AG04450 (cell line): ENCODE results near the gene ALKBH7. TPM values are rescaled to one million over a fixed set of nuclear protein-coding genes. Genes with fewer than 3 reads are reported as not detected.
"Not testable (repeated sequence)": the region's sequence is repeated elsewhere in the genome, so short reads cannot be mapped to it uniquely, and the experiment has no call there.

Source experiments
- CTCF ChIA-PET: fragments of 300-600, 350-600 bp; formaldehyde crosslinking; extraction: SDS; loops from one replicate; lab custom pipeline; 2022; ENCODE audit warnings: antibody characterized with exemption, inconsistent platforms; lab: Charles Lee
- POLR2A ChIA-PET: fragments of 350-600 bp; formaldehyde crosslinking; extraction: SDS; loops from one replicate; lab custom pipeline; 2021; ENCODE audit warnings: antibody characterized with exemption, inconsistent platforms; lab: Yijun Ruan, JAX
- DNase-seq: peaks from one replicate; pipeline ENCODE4 v3.0.0-alpha.2; 2011; ENCODE audit warnings: low read depth, low spot score
- H3K27ac ChIP-seq: one replicate; pipeline ENCODE4 v1.5.1; 2012; ENCODE audit warnings: low read depth, low read length, control low read depth
- H3K27me3 ChIP-seq: one replicate; pipeline ENCODE4 v1.6.0; 2012; ENCODE audit warnings: low read length; ENCODE audit not compliant: control insufficient read depth, insufficient read depth
- H3K4me3 ChIP-seq: 2 replicates; pipeline ENCODE4 v1.5.1; 2011; ENCODE audit warnings: mild to moderate bottlenecking, low read depth, low read length, control low read depth
- H3K9me3 ChIP-seq: 2 replicates; pipeline ENCODE4 v1.5.1; 2012; ENCODE audit warnings: low read length; ENCODE audit not compliant: control insufficient read depth, insufficient read depth
- polyA plus RNA-seq: library from polyadenylated mRNA; depleted of rRNA; stranded (reverse); fragments of >200 nt; gene quantifications from 2 replicates; pipeline ENCODE4 v1.2.3, GENCODE V29; 2011
- TF ChIP-seq, protein P1 (sequence below): IDR thresholded peaks from 2 replicates; pipeline ENCODE4 v1.5.1; 2011; ENCODE audit warnings: low read depth, low read length, control low read depth, inconsistent platforms

ALKBH7 gene
- polyA plus RNA-seq, 1 experiment = 11.6 TPM

DNA sequence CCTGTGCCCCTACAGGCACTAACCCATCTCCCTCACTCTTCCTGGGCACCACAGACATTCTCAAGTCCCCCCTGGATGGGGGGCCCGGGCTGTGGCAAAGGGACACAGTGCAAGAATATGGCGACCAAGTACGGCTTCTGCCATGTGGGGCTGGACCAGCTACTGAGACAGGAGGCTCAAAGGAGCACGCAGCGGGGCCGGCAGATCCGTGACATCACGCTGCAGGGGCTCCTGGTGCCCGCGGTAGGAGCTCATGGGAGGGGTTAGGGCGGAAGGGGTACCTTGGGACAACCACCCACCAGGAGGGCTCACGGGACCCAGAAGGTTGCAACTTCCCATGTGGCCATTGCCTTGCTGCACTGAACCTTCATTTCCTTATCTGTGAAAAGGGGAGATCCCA lies 23.7 kb downstream of the ALKBH7 start:
- H3K9me3 ChIP-seq = peaks cover 3% of the 10 kb centered on the region; the same call in 1 of the 2 replicates
- TF ChIP-seq, protein P1, sequence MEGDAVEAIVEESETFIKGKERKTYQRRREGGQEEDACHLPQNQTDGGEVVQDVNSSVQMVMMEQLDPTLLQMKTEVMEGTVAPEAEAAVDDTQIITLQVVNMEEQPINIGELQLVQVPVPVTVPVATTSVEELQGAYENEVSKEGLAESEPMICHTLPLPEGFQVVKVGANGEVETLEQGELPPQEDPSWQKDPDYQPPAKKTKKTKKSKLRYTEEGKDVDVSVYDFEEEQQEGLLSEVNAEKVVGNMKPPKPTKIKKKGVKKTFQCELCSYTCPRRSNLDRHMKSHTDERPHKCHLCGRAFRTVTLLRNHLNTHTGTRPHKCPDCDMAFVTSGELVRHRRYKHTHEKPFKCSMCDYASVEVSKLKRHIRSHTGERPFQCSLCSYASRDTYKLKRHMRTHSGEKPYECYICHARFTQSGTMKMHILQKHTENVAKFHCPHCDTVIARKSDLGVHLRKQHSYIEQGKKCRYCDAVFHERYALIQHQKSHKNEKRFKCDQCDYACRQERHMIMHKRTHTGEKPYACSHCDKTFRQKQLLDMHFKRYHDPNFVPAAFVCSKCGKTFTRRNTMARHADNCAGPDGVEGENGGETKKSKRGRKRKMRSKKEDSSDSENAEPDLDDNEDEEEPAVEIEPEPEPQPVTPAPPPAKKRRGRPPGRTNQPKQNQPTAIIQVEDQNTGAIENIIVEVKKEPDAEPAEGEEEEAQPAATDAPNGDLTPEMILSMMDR = no peak
- ChIA-PET POLR2A (no interaction called here), CTCF (no interaction called here)
- H3K27me3 ChIP-seq = no peaks in the 10 kb centered on the region
- DNase-seq = no peak
- H3K27ac ChIP-seq = no peak overlapping the region
- H3K4me3 ChIP-seq = no peak overlapping the region

DNA sequence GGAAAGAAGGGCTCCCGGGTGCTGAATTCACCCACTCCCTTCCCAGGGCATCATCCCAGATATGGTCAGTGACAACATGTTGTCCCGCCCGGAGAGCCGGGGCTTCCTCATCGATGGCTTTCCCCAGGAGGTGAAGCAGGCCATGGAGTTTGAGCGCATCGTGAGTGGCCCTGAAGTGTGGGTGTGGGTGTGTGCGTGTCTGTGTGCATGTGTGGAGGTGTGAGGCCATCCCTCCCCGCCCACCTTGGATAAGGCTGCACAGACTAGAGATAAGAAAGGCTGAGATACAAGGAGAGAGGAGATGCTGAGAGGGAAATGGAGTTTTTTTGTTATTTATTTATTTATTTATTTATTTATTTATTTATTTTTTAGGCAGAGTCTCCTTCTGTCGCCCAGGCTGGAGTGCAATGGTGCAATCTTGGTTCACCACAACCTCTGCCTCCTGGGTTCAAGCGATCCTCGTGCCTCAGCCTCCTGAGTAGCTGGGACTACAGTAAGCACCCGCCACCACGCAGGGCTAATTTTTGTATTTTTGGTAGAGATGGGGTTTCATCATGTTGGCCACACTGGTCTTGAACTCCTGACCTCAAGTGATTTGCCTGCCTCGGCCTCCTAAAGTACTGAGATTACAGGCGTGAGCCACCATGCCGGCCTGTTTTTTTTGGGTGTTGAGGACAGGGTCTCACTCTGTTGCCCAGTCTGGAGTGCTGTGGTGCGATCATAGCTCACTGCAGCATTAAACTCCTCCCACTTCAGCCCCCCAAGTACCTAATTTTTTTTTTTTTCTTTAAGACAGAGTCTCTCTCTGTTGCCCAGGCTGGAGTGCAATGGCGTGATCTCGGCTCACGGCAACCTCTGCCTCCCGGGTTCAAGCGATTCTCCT lies 27.7 kb downstream of the ALKBH7 start:
- H3K27ac ChIP-seq, H3K27me3 ChIP-seq, H3K4me3 ChIP-seq, POLR2A ChIA-PET, DNase-seq, CTCF ChIA-PET, H3K9me3 ChIP-seq: not testable (repeated sequence)

GRCh38 chr19:6402058-6402457 lies 29.5 kb downstream of the ALKBH7 start:
- H3K4me3 ChIP-seq = no peak overlapping the region
- DNase-seq = no peak
- TF ChIP-seq, protein P1 = no peak
- CTCF ChIA-PET = no interaction called here
- POLR2A ChIA-PET = no interaction called here
- no peaks in the 10 kb centered on the region for H3K27me3 ChIP-seq
- H3K9me3 ChIP-seq = no peaks in the 10 kb centered on the region
- no peak overlapping the region for H3K27ac ChIP-seq

DNA sequence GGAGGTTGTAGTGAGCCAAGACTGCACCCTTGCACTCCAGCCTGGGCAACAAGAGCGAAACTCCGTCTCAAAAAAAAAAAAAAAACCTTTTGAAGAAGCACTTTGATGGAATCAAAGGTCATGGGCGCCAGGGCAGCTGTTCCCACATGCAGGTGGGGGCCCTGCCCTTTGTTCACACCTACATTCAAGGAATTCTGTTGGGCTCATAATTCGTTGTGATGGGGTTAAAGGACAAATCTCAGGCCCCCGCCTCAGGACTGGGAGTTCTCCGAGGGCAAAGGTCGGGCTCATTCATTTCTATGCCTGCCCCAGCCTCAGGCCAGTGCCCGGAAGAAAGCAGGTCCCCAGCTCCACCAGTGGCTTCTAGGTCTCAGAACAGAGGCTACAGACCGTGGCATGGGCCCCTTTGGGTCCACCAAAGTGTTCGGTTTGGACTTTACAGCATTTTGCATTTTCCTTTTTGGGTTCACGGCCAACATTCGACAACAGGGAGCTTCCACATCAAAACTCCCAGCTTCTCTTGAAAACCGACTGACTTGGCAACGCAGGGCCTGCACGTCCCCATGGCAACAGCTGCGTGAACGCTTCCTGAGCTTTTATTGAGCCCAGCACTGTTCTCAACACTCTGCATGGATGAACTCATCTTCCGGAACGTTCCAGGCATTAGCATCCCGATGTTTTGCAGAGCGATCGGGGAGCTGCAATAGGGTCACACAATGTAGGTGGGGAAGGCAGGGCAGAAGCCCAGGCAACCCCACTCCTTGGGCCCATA lies 30.4 kb downstream of the ALKBH7 start:
- DNase-seq = peak; percentile 45
- no peak overlapping the region for H3K4me3 ChIP-seq
- CTCF ChIA-PET = no interaction called here
- H3K9me3 ChIP-seq = no peaks in the 10 kb centered on the region
- H3K27ac ChIP-seq = no peak overlapping the region
- H3K27me3 ChIP-seq = no peaks in the 10 kb centered on the region
- POLR2A ChIA-PET = interaction anchor here (0.6 to 1.1 kb wide), 4 partner anchors 15 to 261 kb away, joined by 3 to 6 read pairs (median 5); partner anchors contain the start of gene KHSRP
- TF ChIP-seq, protein P1 = no peak

GRCh38 chr19:6406401-6406800 lies 33.8 kb downstream of the ALKBH7 start:
- no peaks in the 10 kb centered on the region for H3K27me3 ChIP-seq
- no peak overlapping the region for H3K27ac ChIP-seq
- TF ChIP-seq, protein P1 = no peak
- no peak for DNase-seq
- CTCF ChIA-PET = no interaction called here
- no peak overlapping the region for H3K4me3 ChIP-seq
- H3K9me3 ChIP-seq = no peaks in the 10 kb centered on the region
- POLR2A ChIA-PET = no interaction called here
